HUES64 (cell line): ENCODE measurements around the gene CDK14.

ENCODE experiments used
- H3K27ac ChIP-seq: 2 replicates; pipeline ENCODE4 v1.7.0; 2013; ENCODE audit warnings: low read depth, low read length, inconsistent platforms
- H3K27me3 ChIP-seq: 2 replicates; pipeline ENCODE4 v1.6.1; 2013; ENCODE audit warnings: mild to moderate bottlenecking, low read length; ENCODE audit not compliant: insufficient read depth
- H3K36me3 ChIP-seq: 2 replicates; pipeline ENCODE4 v1.6.1; 2013; ENCODE audit warnings: mild to moderate bottlenecking, low read length; ENCODE audit not compliant: insufficient read depth
- H3K4me1 ChIP-seq: 2 replicates; pipeline ENCODE4 v1.6.1; 2013; ENCODE audit warnings: mild to moderate bottlenecking, low read length, moderate library complexity; ENCODE audit not compliant: insufficient read depth
- H3K4me3 ChIP-seq: 2 replicates; pipeline ENCODE4 v1.5.1; 2013; ENCODE audit warnings: mild to moderate bottlenecking, low read length, moderate library complexity
- H3K9ac ChIP-seq: 2 replicates; pipeline ENCODE4 v1.6.1; 2013; ENCODE audit warnings: mild to moderate bottlenecking, low read depth, low read length
- H3K9me3 ChIP-seq: 2 replicates; pipeline ENCODE4 v1.6.1; 2013; ENCODE audit warnings: low read depth, low read length; ENCODE audit not compliant: insufficient read depth
- WGBS: fragments of 150-250, 120-280 bp; methylation state at CpG from one replicate; pipeline ENCODE4 v1.1.7; 2013; ENCODE audit warnings: missing lambda C conversion rate; 5-methylcytosine and 5-hydroxymethylcytosine counted together

Gene CDK14

DNA sequence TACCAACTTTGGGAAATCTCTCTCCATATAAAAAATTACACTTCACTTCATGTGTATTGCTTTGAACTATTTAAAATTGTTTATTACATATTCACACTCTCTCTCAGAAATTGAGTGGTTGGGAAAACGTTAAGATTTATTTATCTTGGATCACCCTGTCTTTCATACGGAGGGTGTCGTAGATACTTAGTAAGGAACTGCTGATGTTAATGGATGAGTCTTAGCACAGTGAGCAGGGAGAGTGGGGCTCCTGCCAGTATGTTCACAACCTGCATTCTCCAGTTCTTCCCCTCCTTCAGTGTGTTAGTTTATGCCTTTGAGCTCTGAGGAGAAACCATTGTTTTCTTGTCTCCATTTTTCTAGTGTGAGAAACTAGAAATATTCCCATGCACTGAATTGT lies 67.1 kb downstream of the CDK14 start:
- H3K27ac ChIP-seq: no peak overlapping the region
- WGBS: 93% methylated on average over 3 of the region's 3 CpGs

GRCh38 chr7:90666186-90666585 lies 70.1 kb downstream of the CDK14 start:
- 93% methylated on average over 4 of the region's 4 CpGs for WGBS

More for the DNA sequence above, 67.1 kb downstream of the CDK14 start:
- Histone ChIP-seq H3K9ac (no peak overlapping the region), H3K4me1 (peaks cover 37% of the 10 kb centered on the region), H3K9me3 (no peaks in the 10 kb centered on the region), H3K4me3 (no peak overlapping the region), H3K27me3 (no peaks in the 10 kb centered on the region), H3K36me3 (no peaks in the 10 kb centered on the region)

DNA sequence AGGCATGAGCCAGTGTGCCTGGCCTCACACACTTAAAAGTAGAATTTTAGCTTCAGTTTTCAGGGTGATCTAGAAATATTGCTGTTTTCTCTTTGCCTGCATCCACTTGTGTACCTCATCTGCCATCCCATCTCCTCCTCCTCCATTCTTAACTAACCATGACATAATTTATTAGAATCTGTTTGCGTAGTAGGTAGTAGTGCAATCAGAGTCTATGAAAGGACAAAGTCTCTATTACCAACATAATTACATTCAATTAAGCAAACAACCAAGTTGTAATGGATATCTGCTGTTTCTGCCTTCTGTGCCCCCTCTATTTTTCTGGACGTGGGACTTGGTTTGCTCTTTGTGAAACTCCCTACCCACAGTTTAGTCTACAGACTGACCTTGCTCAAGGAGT lies 72.9 kb downstream of the CDK14 start:
- Histone ChIP-seq H3K9ac (no peak overlapping the region), H3K36me3 (no peaks in the 10 kb centered on the region), H3K9me3 (no peaks in the 10 kb centered on the region), H3K27ac (no peak overlapping the region), H3K4me1 (no peaks in the 10 kb centered on the region), H3K27me3 (no peaks in the 10 kb centered on the region), H3K4me3 (no peak overlapping the region)
- WGBS: 33% methylated on average over 1 of the region's 2 CpGs

More at GRCh38 chr7:90666186-90666585, 70.1 kb downstream of the CDK14 start:
- Histone ChIP-seq H3K27me3 (no peaks in the 10 kb centered on the region), H3K9ac (no peak overlapping the region), H3K4me3 (no peak overlapping the region), H3K27ac (no peak overlapping the region), H3K4me1 (peaks cover 23% of the 10 kb centered on the region), H3K36me3 (no peaks in the 10 kb centered on the region), H3K9me3 (no peaks in the 10 kb centered on the region)

GRCh38 chr7:90669492-90669891 lies 73.4 kb downstream of the CDK14 start:
- H3K27me3 ChIP-seq: no peaks in the 10 kb centered on the region
- H3K9me3 ChIP-seq: no peaks in the 10 kb centered on the region
- H3K4me3 ChIP-seq: no peak overlapping the region
- no peaks in the 10 kb centered on the region for H3K4me1 ChIP-seq
- no peak overlapping the region for H3K9ac ChIP-seq
- no peak overlapping the region for H3K27ac ChIP-seq
- no peaks in the 10 kb centered on the region for H3K36me3 ChIP-seq
- 82% methylated on average over 1 of the region's 1 CpG for whole genome bisulfite sequencing

DNA sequence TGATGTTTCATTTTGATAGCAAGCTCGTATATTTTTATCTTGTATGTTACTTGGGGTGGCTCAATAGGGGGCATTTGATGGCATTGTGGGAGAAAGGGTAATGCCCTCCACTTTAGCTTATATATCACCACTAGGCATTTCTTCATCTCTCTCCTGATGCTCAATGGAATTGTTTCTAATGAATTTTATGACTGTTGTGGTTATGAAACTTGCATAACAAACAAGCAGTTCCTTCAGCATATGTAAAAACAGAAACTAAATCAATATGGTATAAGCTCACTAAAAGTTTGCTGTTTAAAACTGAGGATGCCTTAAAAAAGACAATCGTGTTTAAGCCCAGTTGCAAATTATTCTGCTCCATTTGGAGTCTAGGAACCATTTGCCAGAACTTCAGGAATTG lies 75.5 kb downstream of the CDK14 start:
- no peak overlapping the region for H3K27ac ChIP-seq
- WGBS: 90% methylated on average over 2 of the region's 2 CpGs
- no peaks in the 10 kb centered on the region for H3K27me3 ChIP-seq
- H3K4me3 ChIP-seq: no peak overlapping the region
- H3K4me1 ChIP-seq: no peaks in the 10 kb centered on the region
- H3K36me3 ChIP-seq: no peaks in the 10 kb centered on the region
- no peak overlapping the region for H3K9ac ChIP-seq
- H3K9me3 ChIP-seq: no peaks in the 10 kb centered on the region

DNA sequence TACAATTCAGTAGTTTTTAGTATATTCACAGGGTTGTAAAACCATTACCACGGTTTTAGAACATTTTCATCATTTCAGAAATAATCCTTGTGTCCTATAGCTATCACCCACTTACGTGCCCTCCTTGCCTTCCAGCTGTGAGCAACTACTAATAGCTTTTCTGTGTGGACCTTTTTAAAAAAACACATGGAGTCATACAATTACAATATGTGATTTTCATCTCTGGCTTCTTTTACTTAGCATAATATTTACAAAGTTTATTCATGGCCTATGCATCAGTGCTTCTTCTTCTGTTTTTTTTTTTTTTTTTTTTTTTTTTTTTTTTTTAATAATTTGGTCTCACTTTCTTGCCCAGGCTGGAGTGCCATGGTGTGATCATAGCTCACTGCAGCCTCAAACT lies 76.1 kb downstream of the CDK14 start:
- peaks cover 3% of the 10 kb centered on the region for H3K4me1 ChIP-seq
- 98% methylated on average over 2 of the region's 2 CpGs for WGBS
- no peaks in the 10 kb centered on the region for H3K9me3 ChIP-seq
- no peaks in the 10 kb centered on the region for H3K36me3 ChIP-seq
- H3K27me3 ChIP-seq: no peaks in the 10 kb centered on the region
- no peak overlapping the region for H3K4me3 ChIP-seq
- H3K9ac ChIP-seq: no peak overlapping the region
- H3K27ac ChIP-seq: no peak overlapping the region

GRCh38 chr7:90674625-90675024 lies 78.5 kb downstream of the CDK14 start:
- no CpG with 5 or more reads among the region's 1 CpG for WGBS

GRCh38 chr7:90675982-90676381 lies 79.9 kb downstream of the CDK14 start:
- Histone ChIP-seq H3K27ac (no peak overlapping the region), H3K4me3 (no peak overlapping the region), H3K36me3 (no peaks in the 10 kb centered on the region), H3K9ac (no peak overlapping the region), H3K27me3 (no peaks in the 10 kb centered on the region), H3K4me1 (peaks cover 31% of the 10 kb centered on the region), H3K9me3 (no peaks in the 10 kb centered on the region)
- 93% methylated on average over 2 of the region's 3 CpGs for WGBS

More at GRCh38 chr7:90674625-90675024, 78.5 kb downstream of the CDK14 start:
- H3K4me1 ChIP-seq: peaks cover 25% of the 10 kb centered on the region
- no peaks in the 10 kb centered on the region for H3K36me3 ChIP-seq
- no peak overlapping the region for H3K4me3 ChIP-seq
- no peaks in the 10 kb centered on the region for H3K27me3 ChIP-seq
- no peaks in the 10 kb centered on the region for H3K9me3 ChIP-seq
- H3K27ac ChIP-seq: no peak overlapping the region
- no peak overlapping the region for H3K9ac ChIP-seq

- H3K9ac ChIP-seq: no peak overlapping the region
- no peaks in the 10 kb centered on the region for H3K36me3 ChIP-seq
- H3K9me3 ChIP-seq: no peaks in the 10 kb centered on the region
- WGBS: 52% methylated on average over 10 of the region's 10 CpGs
- no peak overlapping the region for H3K4me3 ChIP-seq
- no peak overlapping the region for H3K27ac ChIP-seq
- peaks cover 31% of the 10 kb centered on the region for H3K4me1 ChIP-seq
- no peaks in the 10 kb centered on the region for H3K27me3 ChIP-seq
Measured at GRCh38 chr7:90677486-90678404, 81.6 kb downstream of the CDK14 start.

DNA sequence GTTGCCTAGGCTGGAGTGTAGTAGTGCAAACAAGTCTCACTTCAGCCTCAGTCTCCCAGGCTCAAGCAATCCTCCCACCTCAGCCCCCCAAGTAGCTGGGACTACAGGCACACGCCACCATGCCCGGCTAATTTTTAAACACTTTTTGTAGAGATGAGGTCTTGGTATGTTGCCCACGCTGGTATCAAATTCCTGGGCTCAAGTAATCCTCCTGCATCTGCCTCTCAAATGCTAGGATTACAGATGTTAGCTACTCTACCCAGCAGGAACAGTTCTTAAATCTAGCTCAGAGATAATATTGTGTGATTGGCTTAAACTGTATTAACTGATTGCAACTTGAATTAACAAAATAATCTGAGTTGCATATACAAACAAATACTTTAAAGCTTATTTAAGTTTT lies 82.9 kb downstream of the CDK14 start:
- Histone ChIP-seq H3K27ac (no peak overlapping the region), H3K27me3 (no peaks in the 10 kb centered on the region), H3K9ac (no peak overlapping the region), H3K4me1 (peaks cover 31% of the 10 kb centered on the region), H3K36me3 (no peaks in the 10 kb centered on the region), H3K9me3 (no peaks in the 10 kb centered on the region), H3K4me3 (no peak overlapping the region)
- 53% methylated on average over 3 of the region's 3 CpGs for WGBS

GRCh38 chr7:90680484-90680883 lies 84.4 kb downstream of the CDK14 start:
- Histone ChIP-seq H3K27ac (no peak overlapping the region), H3K9ac (no peak overlapping the region), H3K9me3 (no peaks in the 10 kb centered on the region), H3K4me3 (no peak overlapping the region), H3K4me1 (peaks cover 31% of the 10 kb centered on the region), H3K27me3 (no peaks in the 10 kb centered on the region), H3K36me3 (no peaks in the 10 kb centered on the region)
- 88% methylated on average over 4 of the region's 4 CpGs for WGBS
